Kidney capillary endothelial cell (primary cell): ENCODE data around the gene TEX13A.
"Not testable (repeated sequence)": the region's sequence is repeated elsewhere in the genome, so short reads cannot be mapped to it uniquely, and the experiment has no call there.

Experiments
- DNase-seq: peaks from one replicate; pipeline ENCODE4 v3.0.0-alpha.2; 2018; ENCODE audit warnings: low spot score

Gene TEX13A, protein sequence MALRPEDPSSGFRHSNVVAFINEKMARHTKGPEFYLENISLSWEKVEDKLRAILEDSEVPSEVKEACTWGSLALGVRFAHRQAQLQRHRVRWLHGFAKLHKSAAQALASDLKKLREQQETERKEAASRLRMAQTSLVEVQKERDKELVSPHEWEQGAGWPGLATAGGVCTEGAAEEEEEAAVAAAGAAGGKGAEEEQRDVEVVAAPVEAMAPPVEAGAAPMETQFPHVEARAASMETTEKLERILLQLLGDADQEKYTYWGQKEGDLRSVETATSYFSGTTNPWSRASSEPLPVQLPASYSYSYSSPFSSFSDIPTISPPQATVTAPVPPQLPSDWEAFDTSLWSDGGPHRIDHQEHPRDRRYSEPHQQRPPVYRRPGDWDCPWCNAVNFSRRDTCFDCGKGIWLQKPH

DNA sequence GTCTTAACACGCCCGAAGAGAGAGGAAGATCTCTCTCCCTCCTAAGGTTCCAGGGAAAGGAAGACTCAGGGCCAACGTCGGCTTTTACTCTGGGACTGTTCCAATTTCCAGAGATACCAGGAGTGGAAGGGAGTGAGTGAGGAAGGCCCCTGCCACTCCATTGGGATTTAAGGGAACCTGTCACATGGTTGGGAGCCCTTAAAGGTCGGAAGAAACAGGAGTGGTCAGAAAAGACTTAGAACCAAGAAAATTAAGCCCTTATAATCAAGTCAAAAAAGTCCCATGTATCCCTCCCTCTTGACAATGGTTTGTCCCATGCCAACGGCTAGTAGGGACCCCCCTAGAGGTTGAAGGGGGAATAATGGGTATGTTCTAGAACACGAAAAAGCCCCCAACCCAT, at the start of gene TEX13A:
Gene TEX13A, minus strand, starts transcription at position 59 of the 400 bp plus-strand sequence. CDS start 297 bp downstream, outside the sequence.
- no peak for DNase-seq

DNA sequence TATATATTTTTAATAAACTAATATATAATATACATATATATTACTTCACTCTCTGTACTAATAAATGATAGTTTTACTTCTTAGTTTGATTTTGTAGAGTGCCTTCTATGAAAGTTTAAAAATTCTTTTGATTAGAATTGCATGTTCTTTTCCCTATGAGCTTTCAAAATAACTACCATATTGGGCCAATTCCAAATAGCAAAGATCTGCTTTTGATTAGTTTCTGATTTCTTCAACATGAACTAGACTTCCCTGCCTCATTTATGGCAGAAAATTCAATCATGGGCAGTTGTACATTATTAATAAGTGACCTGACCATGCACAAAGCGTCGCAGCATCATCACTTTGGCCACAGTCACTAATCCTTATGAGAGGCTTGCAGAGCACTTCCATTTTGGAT, 48.9 kb upstream of the TEX13A start:
- no peak for DNase-seq

DNA sequence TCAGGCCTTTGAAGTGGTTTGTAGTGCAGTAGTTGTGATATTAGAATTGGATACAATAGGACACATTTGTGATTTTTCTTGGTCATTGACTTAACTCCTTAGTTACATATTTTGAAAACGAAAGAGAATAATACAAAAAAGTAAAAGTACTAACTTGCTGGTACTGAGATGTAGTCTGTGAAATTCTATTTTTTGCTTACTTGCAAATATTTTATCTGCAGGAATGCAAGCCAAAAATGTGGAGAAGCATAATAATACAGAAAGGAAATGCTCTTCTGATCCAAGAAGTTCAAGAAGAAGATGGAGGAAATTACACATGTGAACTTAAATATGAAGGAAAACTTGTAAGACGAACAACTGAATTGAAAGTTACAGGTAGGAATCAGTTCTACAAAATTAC, 46.7 kb upstream of the TEX13A start:
- DNase-seq, result no peak

DNA sequence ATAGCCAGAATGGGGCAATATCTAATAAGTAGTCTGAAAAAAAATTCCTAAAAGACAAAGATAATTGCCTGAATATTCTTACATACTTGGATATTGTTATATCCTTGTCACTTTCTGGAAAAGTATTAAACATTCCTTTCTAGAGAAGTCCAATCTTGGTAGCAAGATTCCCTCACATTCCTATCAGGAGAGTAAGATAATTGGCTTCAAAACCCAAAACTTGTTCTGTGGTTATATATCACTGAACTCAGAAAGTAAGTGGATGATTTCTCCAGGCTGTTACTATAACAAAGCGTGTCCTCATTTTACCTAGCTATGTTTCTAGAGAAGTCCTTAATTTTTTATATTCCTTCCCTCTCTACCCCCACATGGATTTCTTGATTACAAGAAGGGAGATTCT, 46.0 kb upstream of the TEX13A start:
- no peak for DNase-seq

DNA sequence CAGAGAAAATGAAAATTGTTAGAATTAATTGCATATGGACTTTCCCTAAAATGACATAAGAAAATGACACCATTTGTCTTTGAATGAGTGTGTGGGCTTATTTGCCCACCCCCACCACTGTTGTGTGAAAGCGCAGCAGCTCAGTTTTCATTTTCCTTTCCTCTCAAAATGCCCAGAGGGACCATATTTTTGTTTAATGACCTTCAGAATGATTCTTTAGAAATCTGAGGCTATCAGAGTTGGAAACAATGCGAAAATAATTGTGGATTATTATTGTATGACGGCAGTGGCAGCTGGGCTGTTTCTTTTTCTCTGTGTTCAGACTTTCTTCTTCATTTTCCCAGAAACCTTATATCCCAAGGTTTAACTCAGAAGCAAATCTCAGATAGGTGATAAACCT, 44.6 kb upstream of the TEX13A start:
- DNase-seq, result no peak

DNA sequence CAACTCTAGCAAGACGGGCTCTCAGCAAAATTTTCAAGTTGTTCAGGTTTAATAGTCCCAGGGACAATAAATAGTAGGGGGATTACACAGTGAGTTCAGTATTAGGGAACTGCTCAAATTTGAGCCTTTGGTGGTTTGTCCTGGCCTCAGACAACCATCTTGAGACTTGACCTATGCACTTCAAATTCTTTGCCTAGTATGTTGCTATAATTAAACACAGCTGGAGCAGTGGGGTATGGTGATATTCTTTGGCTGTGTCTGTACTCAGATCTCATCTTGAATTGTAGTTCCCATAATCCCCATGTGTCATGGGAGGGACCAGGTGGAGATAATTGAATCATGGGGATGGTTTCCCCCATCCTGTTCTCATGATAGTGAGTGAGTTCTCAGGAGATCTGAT, 43.3 kb upstream of the TEX13A start:
- DNase-seq, result no peak

DNA sequence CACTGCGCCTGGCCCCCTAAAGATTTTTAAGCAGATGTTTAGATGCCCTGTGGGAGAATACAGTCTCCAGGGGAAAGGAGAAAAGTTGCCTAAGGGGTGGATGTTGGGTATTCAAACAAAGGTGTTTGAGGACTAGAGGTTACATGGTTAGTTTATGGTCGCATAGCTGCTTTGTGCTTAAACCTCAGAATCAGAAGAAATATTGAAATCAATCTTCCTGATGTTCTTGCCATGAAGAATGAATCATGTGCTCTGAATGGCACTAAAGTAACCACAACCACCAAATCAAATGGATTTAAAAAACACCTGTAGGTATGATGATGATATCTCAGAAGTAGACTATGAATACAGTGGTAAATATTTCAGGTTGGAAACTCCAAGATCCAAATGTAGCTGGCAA, 42.7 kb upstream of the TEX13A start:
- DNase-seq, result no peak

DNA sequence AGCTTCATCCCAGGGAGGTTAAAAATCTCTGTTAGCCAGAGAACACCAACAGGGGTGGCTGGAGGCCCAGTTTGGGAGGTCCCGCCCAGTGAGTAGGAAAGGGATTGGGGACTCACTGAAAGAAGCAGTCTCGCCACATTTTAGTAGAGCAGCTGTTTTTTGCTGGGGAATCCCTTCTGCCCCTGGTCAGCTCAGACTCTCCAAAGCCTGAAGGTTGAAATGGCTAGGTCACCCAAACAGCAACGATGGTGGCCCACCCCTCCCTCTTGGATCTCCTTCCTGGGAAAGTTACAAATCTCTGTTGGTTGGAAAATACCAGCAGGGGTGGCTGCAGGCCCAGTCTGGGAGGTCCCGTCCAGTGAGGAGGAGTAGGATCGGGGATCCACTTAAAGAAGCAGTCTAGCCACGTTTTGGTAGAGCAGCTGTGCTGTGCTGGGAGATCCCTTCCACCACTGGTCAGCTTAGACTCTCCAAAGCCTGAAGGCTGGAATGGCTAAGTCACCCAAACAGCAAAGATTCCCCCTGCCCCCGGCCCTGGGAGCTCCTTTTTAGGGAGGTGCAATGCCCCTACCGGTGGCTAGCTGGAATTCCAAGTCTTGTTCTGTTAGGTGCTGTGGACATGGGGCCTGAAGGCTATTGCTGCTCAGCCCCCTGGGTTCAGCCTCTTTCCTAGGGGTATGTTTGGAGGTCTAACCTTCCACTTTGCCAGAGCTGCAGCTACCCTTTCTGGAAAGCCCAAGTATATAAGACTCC, 40.0 kb upstream of the TEX13A start:
- DNase-seq, result no peak

DNA sequence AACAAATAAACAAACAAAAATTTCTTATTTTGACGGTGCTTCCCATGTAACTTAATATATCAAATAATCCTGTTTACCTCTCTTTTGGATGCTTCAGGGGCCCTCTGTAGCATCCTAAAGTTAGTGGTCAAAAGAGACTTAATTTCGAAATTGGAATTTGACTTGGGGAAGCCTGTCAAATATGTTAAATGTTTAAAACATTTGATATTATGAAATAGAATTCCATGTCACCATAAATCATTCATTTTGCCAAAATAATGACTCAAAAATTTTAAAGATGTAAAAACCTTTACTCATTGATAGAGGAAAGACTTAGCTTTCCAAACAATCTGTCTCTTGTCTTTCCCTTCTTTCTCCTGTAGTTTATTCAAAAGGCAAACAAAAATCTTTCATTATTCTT, 20.6 kb upstream of the TEX13A start:
- DNase-seq, result no peak

DNA sequence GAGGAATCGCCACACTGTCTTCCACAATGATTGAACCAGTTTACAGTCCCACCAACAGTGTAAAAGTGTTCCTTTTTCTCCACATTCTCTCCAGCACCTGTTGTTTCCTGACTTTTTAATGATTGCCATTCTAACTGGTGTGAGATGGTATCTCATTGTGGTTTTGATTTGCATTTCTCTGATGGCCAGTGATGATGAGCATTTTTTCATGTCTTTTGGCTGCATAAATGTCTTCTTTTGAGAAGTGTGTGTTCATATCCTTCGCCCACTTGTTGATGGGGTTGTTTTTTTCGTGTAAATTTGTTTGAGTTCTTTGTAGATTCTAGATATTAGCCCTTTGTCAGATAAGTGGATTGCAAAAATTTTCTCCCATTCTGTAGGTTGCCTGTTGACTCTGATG, 16.9 kb upstream of the TEX13A start:
- DNase-seq, result not testable (repeated sequence)

DNA sequence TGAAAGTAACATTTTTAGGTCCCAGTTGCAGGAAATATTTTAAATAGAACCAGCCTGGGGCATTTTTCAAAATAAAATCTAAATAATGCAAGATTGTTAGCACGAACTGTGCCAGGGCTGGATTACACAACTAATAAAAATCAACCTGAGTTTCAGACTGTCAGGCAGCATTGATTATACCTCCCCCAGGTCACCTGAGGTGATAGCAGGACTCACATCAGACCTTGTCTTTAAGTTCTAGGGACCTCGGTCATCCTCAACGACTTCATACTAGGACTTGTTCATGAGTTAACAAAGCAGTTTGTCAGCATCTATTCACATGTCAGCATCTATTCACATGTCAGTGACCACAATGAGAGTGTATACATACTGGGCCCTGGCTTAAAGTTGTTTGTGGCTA, 8.7 kb upstream of the TEX13A start:
- no peak for DNase-seq

DNA sequence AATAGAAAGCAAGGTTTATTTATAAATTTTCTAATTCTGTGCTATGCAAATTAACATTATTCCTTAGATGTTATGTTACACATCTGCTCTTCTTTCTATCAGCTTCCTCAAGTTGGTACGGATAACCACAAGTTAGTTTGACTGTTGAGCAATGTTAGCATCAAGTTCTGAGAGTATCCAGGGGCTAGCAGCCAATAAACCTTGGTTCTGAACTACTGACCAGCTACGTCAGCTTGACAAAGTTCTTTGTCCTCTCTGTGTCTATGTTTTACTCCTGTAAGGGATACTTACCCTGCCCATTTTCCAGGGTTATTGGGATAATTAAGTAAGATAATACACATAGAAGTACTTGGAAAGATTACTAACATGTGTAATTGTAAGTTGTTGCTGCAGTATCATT, 8.1 kb upstream of the TEX13A start:
- DNase-seq, result no peak

DNA sequence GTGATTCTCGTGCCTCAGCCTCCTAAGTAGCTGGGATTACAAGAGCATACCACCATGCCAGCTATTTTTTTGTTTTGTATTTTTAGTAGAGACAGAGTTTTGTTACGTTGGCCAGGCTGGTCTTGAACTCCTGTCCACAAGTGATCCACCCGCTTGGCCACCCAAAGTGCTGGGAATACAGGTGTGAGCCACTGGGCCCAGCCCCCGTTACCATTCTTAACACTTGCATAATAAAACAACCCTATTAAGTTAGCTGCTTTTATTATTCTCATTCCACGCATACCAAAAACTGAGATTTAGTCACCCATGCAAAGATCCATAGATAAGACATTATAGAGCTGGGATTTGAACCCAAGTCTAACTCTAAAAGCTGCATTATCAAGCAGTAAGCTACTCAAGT, 6.0 kb upstream of the TEX13A start:
- no peak for DNase-seq

DNA sequence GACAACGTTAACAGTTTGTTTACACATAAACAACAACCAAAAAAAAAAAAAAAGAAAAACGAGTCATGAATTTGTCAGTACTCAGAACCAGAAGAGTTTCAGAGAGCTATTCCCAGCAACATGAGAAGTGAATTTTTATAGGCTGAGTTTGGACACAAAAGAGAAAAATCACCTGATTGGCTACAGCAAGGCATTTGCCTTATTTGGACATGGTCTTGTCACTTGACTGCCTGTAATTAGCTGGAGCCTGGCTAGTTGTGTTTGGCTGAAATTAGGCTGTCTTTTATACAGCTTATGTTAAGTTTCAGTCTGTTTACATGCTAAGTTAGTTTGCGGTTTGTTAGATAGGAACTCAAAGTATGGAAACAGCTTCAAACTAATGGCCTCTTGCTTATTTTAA, 880 bp upstream of the TEX13A start:
- no peak for DNase-seq

DNA sequence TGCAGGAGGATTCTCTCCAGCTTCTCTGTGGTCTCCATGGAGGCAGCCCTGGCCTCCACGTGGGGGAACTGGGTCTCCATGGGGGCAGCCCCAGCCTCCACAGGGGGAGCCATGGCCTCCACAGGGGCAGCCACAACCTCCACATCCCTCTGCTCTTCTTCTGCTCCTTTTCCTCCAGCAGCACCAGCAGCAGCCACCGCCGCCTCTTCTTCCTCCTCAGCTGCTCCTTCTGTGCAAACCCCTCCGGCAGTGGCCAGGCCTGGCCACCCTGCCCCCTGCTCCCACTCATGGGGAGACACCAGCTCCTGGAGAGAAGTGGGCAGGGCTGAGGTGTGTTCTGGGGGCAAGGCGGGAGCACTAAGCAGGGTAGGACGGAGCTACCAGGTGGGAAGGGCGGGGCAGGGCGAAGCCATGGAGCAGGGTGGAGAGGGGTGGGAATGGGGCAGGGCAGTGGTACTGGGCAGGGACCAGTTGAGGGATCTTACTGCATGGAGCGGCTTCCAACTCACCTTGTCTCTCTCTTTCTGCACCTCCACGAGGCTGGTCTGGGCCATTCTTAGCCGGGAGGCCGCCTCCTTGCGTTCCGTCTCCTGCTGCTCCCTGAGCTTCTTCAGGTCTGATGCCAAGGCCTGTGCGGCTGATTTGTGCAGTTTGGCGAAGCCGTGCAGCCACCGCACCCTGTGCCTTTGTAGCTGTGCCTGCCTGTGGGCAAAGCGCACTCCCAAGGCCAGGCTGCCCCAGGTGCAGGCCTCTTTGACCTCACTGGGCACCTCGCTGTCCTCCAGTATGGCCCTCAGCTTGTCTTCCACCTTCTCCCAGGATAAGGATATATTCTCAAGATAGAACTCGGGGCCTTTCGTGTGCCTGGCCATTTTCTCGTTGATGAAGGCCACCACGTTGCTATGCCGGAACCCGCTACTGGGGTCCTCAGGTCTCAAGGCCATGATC, 766 bp downstream of the TEX13A start:
- no peak for DNase-seq

DNA sequence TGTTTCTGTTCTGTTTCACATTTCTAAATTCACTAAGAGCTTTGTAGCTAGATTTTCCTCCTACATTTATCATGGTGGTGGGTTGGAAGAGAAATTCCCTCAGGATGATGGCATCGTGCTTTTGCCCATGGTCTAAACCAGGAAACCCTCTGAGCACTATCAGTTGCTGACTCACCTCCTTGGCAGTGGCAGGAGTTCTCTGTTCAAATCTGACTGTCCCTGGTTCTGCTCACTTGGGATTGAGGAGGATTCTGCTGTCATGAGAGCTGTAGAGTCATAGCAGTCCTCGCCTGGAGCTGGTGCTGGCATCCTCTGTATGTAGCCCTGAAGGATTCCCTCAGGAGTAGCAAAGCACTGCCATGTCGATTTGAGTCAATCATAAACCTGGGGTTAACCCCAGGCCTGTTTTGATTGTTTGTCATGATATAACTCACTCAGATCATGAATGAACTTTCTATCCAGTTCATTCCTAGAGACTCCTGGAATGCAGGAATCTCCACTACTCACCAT, 9.4 kb downstream of the TEX13A start:
- DNase-seq, result no peak

DNA sequence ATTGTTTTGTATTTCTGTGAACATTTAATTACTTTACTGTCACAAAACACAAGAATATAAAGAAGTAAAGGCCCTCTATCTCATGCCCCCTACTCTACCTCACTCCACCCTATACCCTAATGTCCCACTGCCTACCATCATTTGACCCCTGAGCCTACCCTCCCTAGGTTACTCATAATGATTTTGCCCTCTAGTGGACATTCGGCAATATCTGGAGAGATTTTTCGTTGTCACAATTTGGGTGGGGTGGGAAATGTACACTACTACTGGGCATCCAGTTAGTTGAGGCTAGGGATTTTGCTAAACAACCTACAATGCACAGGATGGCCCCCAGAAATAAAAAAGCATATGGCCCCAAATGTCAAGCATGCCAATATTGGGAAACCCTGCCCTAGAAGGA, 10.2 kb downstream of the TEX13A start:
- no peak for DNase-seq

DNA sequence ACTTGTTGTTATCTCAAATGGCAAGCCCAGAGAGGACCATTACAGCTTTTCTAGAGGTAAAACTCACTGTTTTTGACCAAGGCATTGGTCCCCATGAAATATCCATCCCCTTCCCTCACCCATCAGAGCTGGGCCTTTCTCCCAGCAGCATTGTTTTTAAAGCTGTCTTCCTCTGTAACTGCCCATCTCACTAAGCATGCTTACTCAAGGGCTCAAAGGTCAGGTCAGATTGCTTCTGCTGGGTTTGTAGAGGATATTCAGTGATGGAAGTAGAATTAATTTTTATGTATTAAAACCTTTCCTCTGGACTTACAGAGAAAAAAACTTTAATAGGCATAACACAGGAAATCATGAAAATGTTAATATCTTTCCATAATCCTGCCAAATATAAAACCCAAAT, 11.1 kb downstream of the TEX13A start:
- no peak for DNase-seq

DNA sequence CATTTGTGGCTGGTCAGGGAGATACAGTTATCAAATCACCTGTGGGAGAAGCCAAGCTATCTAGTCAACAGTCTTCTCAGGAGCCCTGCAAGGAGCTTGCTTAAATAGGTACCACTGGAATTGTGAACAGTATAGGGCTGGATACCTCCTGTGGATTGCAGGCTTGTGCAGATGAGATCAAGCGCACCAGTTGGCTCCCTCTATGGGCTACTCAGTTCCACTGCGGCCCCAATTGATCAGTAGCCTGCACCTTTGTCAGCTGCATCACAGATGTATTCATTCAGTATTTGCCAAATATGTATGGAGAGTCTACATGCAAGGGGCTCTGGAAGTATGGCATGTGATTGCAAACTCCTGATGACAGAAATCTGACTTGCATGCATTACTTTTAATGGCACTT, 28.6 kb downstream of the TEX13A start:
- DNase-seq, result no peak

DNA sequence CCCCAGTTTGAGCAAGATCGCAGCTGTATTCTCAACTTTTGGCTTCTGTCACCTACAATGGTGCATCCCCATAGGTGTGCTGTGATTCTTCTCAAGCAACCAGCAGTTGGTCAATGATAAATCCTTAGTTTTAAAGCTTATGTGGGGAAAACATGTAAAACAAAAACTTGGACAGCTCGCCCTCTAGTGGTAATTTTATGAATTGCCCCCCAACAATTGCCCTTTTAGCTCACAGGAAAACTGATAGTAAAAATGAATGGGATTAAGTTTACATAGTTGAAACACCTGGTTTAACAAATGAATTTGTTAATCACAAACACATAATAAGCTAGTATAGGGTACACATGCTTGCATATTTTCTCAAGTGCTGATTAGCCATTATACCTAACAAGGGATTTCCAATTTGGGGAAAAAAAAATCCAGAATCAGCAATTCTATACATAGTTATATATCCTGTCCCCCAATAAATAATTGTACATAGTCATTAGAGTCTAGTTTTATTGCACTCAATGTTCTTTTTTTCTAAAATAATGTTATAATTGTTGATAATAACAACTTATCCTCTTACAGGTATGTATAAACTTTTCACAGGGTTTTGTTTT, 30.1 kb downstream of the TEX13A start:
- peak; percentile 40 for DNase-seq

DNA sequence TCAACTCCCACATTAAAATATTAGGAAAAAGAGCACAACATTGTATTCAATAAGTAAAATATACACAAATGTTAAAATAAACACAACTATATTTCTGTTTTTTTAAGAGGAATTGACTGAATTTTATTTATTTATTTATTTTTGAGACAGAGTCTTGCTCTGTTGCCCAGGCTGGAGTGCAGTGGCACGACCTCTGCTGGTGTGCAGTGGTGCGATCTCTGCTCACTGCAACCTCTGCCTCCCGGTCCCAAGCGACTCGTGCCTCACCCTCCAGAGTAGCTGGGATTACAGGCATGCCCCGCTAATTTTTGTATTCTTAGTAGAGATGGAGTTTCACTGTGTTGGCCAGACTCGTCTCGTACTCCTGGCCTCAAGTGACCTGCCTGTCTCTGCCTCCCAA, 31.4 kb downstream of the TEX13A start:
- no peak for DNase-seq

DNA sequence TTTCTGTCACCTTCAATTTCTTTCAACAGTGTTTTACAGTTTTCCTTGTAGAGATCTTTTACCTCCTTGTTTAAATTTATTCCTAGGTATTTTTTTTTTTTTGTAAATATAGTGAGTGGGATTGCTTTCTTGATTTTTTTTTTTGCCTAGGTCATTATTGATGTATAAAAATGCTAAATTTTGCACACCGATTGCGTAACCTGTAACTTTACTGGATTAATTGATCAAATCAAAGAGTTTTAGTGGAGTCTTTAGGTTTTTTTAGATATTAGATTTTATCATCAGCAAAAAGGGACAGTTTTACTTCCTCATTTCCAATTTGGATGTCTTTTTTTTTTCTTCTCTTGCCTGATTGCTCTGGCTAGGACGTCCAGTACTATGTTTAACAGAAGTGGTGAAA, 40.9 kb downstream of the TEX13A start:
- DNase-seq, result no peak
